HG03457 (cell line): ENCODE results near the gene ALG3.
"Not testable (repeated sequence)": the region's sequence is repeated elsewhere in the genome, so short reads cannot be mapped to it uniquely, and the experiment has no call there.

Experiments used
- ATAC-seq: cut with Tn5 transposase; IDR thresholded peaks from one replicate; pipeline ENCODE4 v1.9.1; 2021; ENCODE audit warnings: moderate number of reproducible peaks; ENCODE audit not compliant: unreplicated experiment

Gene ALG3

DNA sequence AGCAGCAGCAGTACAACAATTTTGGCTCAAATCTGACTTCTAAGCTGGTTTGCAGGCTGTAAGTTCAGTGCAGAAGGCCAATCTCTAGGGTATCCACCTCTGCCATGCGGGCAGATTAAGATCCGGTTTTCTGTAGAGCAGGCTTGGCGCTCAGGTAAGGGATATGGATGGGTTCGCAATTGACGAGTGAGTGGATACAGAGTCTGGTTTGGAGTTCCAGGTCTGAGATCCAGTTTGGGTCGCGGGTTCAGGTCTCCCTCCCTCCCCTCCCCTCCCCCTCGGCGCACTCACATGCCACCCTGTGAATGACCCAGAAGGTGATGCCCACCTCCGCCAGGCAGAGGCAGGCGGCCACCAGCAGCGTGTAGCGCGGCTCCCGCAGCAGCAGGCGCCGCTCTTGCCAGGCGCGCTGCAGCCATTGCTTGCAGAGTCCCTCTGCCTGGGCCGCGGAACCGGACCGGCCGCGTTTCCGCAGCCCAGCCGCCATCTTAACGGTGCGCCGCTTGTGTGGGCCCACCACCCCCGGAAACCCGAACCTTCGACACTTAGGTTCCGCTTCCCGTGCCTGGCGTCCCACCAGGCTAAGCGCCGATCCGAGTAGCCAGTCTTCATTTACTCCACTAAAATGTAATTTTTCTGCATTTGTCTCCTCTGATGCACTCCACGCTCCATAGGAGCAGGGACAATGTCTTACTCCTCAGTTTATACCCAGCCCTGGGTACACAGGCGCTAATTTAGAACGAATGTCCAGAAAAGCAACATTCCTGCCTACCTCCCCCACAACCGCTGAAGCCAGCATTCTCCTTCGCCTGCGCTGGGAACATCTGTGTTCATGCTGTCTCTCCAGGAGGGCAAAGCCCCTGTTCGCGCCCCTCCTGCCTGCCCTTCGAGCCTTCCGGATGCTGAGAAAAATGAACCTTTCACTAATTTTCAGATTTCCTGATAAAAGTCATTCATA is at the start of gene ALG3:
TSS of gene ALG3 (minus strand) at position 509 of the 958 bp plus-strand sequence. CDS start at position 487, 22 bp downstream.
- ATAC-seq: peak; percentile 35

DNA sequence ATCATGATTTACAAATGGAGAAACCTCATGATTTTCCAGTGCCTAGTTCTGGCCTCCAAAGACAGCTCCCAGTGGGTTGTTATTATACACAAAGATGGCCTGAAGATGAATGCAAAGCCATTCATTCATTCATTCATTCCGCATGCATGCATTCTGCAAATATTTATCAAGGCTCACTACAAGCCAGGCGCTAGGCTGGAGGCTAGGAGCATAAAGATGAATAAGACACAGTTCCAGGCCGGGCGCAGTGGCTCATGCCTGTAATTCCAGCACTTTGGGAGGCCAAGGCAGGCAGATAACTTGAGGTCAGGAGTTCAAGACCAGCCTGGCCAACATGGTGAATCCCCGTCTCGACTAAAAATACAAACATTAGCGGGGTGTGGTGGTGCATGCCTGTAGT is 47.9 kb upstream of the ALG3 start:
- ATAC-seq: no peak

DNA sequence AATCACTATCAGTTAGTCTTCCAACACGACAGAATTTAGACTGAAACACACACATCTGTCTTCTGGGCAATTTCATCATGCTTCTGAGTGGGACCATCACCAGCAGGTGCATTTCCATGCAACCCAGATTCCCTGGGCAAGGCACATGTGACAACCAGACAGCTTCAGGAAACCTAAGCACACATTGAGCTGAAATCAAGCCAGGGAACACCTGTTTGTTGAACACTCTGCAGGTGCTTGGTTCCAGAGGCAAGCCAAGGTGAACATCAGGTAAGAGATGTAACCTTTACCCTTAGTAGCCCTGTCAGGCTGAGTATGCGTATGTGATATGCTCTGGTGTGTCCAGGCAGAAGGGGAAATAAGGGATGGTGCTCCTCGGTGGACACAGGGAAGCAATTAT is 47.0 kb upstream of the ALG3 start:
- ATAC-seq: no peak

DNA sequence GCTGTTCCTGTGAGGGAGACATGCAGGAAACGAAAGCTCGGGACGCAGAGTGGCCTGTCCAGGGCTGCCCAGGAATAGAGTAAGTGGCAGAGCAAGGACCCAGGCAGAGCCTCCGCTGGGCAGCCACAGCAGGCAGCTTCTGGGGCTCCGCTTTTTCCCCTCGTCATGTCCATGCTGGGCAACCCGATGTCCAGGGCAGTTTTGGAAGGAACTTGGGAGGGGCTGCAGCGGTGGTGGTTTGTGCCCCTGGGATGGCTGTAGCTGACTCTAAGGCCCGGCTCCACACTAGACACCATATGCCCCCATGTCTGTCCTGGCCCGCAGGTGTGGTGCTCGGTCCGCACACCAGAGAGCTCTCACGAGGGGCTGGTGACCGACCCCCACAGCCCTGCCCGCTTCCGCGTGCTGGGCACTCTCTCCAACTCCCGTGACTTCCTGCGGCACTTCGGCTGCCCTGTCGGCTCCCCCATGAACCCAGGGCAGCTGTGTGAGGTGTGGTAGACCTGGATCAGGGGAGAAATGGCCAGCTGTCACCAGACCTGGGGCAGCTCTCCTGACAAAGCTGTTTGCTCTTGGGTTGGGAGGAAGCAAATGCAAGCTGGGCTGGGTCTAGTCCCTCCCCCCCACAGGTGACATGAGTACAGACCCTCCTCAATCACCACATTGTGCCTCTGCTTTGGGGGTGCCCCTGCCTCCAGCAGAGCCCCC is 43.1 kb upstream of the ALG3 start:
- ATAC-seq: no peak

DNA sequence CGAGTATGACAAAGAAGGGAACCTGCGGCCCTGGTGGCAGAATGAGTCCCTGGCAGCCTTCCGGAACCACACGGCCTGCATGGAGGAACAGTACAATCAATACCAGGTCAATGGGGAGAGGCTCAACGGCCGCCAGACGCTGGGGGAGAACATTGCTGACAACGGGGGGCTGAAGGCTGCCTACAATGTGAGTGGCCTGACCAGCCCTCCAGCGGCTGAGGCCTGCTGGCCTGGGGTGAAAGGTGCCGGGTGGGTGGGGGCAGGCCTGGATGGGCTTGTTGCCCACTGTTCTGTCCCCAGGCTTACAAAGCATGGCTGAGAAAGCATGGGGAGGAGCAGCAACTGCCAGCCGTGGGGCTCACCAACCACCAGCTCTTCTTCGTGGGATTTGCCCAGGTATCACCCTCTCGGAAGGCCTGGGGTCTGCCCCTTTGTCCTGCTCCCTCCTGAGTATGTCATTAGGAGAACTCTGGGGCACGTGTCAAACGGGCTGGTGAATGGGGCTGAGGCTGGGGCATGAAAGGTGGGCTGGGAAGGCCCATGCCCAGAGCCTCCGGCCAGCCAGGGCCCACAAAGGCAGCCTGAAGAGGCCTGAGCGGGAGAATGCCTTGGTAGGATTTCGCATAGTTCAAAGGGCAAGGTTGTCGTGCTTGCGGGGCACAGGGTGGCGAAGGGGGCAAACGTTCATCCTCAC is 42.4 kb upstream of the ALG3 start:
- no peak for ATAC-seq

DNA sequence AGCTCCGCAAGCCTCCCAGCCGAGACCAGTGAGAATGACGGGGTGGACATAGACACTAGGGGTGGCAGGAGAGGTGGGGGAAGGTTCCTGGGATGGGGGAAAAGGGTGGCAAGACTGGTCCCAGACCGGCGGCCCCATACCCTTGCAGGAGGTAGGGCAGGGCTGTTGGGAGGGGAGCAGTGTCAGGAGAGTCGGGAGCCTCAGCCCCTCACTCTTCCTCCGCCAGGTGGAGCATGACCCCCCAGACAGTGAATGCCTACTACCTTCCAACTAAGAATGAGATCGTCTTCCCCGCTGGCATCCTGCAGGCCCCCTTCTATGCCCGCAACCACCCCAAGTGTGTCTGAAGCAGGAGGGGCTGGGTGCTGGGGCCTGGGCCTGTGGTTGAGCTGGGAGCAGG is 41.6 kb upstream of the ALG3 start:
- no peak for ATAC-seq

DNA sequence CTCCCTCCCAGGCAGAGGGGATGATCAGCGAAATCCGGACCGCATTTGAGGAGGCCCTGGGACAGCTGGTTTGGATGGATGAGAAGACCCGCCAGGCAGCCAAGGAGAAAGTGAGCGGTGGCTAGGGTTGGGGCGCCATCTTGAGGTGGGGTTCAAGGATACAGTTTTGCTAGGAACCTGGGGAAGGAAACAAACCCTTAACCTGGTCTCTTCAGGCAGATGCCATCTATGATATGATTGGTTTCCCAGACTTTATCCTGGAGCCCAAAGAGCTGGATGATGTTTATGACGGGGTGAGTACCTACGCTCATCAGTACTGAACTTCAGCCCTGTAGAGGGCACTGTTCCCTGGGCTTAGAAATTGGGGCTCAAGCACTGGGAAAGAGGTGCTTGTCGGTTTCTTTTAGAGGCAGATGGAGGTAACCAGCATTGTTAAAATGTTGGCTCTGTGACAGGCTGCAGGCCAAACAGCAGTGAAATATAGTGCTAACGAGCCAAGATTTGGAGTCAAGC is 40.7 kb upstream of the ALG3 start:
- no peak for ATAC-seq

DNA sequence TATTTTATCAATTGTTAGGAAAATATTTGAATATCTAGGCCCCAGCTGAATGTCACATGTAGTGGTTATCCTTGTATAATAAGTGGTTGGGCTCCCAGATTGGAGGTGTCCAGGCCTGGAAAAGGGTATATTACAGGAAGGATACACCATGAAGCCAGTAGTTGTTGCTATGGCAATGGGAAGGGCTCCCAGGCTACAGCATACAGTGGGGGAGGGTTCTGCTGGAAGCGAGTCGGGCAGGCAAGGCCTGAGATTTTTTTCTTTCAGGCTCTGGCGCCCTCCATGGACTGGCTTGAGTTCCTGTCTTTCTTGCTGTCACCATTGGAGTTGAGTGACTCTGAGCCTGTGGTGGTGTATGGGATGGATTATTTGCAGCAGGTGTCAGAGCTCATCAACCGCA is 35.9 kb upstream of the ALG3 start:
- ATAC-seq: no peak

DNA sequence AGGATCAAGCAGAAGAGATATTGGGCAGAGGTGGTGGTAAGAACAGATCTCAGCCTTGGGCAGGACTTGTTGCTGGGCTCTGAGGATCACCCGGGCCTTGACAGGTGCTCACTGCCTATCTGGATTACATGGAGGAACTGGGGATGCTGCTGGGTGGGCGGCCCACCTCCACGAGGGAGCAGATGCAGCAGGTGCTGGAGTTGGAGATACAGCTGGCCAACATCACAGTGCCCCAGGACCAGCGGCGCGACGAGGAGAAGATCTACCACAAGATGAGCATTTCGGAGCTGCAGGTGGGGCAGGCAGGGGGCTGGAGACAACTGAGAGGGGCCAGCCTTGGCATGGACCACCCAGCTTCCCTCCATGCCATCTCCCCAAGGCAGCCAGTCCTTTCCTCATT is 34.9 kb upstream of the ALG3 start:
- ATAC-seq: no peak

DNA sequence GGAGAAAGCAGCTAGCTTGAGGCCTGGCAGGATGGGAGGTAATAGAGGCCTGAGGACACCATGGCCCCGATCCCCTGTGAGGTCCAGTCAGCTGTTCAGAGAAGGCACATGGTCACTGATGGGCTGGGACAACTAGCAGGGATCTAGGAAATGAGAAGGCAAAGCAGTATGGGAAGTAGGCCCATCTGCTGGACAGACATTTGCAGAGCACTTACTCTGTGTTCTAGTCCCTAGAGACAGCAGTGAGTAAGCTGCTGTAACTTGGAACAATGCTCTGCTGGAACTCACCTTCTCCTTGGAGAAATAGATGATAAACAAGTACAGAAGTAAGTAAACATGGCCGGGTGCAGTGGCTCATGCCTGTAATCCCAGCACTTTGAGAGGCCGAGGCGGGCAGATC is 34.2 kb upstream of the ALG3 start:
- no peak for ATAC-seq

DNA sequence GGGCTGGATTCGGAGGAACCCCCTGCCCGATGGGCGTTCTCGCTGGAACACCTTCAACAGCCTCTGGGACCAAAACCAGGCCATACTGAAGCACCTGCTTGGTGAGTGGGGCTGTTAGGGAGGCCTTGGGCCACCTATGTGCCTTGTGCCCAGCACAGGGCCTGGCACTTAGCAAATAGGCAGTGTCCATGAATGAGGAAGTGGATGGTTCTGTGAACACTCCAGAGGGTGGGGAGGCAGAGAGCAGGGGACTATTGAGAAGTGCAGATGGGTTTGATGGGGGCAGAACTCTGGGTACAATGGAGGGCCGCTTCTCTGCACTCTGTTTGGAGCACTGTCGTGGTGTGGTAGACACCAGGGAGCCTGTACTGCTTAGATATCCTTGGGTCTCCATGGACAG is 28.6 kb upstream of the ALG3 start:
- no peak for ATAC-seq

DNA sequence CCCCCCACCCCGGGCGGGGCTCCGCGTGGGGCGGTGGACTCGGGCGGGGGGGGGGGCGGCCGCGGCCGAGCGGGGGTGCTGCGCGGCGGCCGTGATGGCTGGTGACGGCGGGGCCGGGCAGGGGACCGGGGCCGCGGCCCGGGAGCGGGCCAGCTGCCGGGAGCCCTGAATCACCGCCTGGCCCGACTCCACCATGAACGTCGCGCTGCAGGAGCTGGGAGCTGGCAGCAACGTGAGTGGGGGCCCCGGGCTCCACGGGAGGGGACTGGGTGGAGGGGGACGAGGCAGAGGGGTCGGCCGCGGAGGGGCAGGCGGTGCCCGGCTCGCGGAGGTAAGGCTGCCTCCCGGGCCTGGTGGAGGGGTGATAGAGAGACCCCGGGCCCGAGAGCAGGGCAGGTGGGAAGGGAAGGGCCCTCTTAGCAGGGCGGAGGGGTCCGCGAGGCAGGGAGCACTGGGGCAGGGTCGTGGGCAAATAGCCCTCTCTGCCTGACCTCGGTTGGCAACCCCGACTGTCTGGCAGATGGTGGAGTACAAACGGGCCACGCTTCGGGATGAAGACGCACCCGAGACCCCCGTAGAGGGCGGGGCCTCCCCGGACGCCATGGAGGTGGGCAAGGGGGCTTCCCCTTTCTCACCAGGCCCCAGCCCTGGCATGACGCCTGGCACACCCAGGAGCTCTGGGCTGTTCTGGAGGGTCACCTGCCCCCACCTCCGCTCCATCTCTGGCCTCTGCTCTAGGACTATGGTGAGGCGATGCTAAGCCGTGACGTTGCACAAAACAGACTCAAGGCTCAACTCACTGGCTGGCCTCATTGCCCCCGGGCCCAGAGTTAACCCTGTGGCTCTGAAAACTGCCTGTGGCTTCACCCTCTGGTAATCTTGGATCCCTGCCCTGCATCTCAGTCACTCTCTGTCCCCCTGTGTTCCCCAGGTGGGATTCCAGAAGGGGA is 27.5 kb upstream of the ALG3 start, which contains the start of gene ECE2:
TSS of gene ECE2 (plus strand) at position 62 of the 950 bp plus-strand sequence. CDS start at position 194, 132 bp downstream.
- ATAC-seq: no peak

DNA sequence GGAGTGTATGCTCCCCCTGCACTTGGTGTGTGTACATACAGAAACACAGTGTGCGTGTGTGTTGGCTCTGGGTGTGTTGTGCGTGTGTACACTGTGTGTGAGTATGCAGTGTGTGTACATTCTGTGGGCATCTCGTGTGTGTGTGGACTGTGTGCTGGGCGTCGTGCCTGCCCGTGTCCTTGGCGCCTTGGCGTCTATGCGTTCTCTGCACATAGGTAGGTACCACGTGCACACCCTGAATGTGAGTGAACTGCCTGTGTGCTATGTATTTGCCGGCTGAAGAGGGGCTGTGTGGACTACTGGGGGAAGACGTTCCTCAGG is 26.6 kb upstream of the ALG3 start:
- ATAC-seq: no peak

DNA sequence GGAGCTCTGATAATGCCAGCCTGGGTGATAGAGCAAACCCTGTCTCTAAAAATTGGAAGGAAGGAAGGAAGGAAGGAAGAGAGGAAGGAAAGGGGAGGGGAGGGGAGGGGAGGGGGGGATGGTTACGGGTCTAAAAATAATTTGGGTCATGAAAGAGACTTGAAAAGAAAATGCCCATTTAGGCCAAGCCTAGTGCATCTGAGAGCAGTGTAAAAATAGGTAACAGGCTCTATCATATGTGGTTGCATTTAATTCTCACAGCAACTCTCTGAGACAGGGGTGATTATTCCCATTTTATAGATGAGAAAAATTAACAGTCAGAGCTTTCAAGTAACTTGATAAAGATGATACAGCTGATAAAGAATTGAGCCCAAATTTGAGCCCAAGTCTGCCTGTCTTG is 23.5 kb upstream of the ALG3 start:
- no peak for ATAC-seq

DNA sequence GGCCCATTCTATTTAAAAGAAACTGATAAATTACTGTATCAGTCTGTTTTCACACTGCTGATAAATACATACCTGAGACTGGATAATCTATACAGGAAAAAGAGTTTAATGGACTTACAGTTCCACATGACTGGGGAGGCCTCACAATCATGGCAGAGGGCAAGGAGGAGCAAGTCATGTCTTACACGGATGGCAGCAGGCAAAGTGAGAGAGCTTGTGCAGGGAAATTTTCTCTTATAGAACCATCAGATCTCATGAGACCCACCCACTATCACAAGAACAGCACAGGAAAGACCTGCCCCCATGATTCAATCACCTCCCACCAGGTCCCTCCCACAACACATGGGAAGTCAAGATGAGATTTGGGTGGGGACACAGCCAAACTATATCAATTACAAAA is 18.5 kb upstream of the ALG3 start:
- not testable (repeated sequence) for ATAC-seq

DNA sequence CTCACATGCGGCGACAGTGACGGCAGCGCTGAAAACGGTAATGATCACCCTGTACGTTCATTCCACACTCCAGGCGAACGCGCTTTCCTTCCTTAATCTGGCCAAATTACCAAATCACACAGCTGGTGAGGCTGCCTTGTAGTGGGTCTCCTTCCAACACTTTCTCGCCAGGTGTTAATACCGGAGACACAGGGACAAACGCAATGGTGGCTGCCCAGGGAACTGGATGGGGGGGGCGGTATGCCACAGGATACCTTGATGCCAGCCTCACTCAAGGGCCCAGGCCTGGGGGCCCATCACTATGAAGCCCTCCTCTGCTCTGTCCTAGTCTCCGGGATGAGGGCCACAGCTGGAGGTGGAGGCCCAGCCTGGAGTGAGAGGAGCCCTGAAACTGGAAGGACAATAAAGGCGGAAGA is 14.0 kb upstream of the ALG3 start:
- no peak for ATAC-seq

DNA sequence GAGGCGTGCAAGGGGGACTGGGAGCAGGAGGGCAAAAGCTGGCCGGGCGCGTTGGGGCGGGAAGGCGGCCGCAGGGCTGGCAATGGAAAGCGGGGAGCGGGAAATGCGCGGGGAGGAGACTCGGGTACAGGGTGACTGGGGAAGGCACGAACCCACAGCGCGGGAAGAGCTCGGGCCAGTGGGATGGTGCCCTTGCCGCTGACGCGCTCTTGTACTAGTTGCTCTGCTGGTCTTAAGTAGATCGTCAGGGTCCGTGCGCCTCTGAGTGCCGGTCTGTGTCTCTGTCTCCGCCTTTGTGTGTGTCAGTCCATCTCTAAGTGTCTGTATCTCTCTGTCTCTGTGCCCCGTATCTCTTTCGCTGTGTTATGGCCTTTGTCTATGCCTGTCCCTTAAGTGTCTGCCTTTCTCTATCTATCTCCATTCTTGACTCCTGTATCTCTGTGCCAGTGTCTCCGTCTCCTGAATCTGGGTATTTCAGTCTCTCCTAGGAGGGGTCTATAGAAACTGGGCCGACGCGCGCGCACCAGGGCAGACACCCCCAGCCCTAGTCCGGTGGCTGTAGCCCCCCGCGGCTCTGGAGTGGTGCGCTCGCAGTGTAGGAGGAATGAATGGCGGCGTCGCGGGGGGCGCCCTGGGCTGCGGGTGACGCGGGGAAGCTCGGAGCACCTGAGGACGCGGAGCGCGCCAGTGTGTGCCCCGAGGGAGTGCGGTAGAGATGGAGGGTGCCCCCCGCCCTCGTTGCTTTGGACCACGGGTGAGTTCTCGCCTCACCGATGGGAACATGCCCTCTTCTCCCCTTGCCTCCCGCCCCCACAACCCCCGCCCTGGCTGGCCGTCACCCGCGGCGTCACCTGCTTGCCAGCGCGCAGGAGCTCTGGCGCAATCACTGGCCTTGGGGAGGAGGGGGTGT is 13.3 kb upstream of the ALG3 start:
- ATAC-seq: no peak

DNA sequence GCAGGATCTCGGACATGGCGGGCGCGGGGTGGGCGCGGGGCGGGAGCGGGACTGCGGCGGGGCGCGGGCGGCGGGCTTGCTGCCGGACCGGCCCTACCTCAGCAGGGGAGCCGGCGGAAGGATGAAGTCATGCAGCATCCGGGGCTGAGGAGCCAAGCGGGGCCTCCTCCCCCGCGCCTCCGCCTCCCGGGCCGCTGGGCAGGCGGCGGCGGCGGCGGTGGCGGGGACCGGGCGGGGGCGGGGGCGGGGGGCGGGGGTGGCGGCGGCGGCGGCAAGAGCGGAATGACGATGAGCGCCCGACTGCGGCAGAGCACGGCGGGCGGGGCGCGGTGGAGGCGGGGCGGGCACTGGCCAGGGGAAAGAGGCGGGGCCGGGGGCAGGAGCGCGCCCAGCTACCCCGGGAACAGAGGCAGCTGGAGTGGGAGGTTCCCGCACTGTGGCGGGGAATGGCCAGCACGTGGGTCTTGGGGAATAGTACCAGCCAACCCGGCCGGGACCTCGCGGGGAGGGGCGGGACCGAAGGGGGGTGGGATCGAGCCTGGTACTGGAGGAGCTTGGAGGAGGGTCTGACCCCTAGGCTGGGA is 12.6 kb upstream of the ALG3 start, which contains the start of gene CAMK2N2:
TSS of gene CAMK2N2 (minus strand) at position 284 of the 584 bp plus-strand sequence. CDS start at position 16, 268 bp downstream.
- no peak for ATAC-seq
